Measurements from ENCODE around the gene PANX2.

- TF ChIP-seq TAF1 (conservative IDR thresholded peaks at IDR 0.05) = no peak
- no peak for TF ChIP-seq CTCF (IDR thresholded peaks at IDR 0.05; ENCODE audit: low read depth, low read length, missing input control)
- no peak for TF ChIP-seq YY1 (IDR thresholded peaks at IDR 0.05)
These were observed 47.1 kb downstream of the PANX2 start for GRCh38 chr22:50217543-50218152.
